HEK293T (cell line): ENCODE data around the gene HNRNPF.

Source experiments
- ARNT ChIP-seq: fragments of 450-650 bp; IDR thresholded peaks from 2 replicates; pipeline ENCODE4 v1.6.1; 2017; ENCODE audit warnings: mild to moderate bottlenecking
- BHLHE40 ChIP-seq: fragments of 450-650 bp; IDR thresholded peaks from 2 replicates; pipeline ENCODE4 v1.6.1; 2016; ENCODE audit warnings: mild to moderate bottlenecking, moderate library complexity, borderline replicate concordance
- ELF4 ChIP-seq: fragments of 450-650 bp; IDR thresholded peaks from 2 replicates; pipeline ENCODE4 v1.6.1; 2017; ENCODE audit warnings: antibody characterized with exemption
- FOXK2 ChIP-seq: fragments of 450-650 bp; IDR thresholded peaks from 2 replicates; pipeline ENCODE4 v1.6.1; 2016; ENCODE audit warnings: mild to moderate bottlenecking
- FOXM1 ChIP-seq: fragments of 450-650 bp; IDR thresholded peaks from 2 replicates; pipeline ENCODE4 v1.6.1; 2017; ENCODE audit warnings: mild to moderate bottlenecking, borderline replicate concordance
- HDGF ChIP-seq: fragments of 450-650 bp; IDR thresholded peaks from 2 replicates; pipeline ENCODE4 v1.6.1; 2017; ENCODE audit warnings: antibody characterized with exemption, borderline replicate concordance
- NFRKB ChIP-seq: fragments of 450-650 bp; IDR thresholded peaks from 2 replicates; pipeline ENCODE4 v1.6.1; 2016; ENCODE audit warnings: mild to moderate bottlenecking, moderate library complexity
- SP1 ChIP-seq: fragments of 450-650 bp; IDR thresholded peaks from 2 replicates; pipeline ENCODE4 v1.6.1; 2017
- SUZ12 ChIP-seq: fragments of 450-650 bp; IDR thresholded peaks from 2 replicates; pipeline ENCODE4 v1.6.1; 2016; ENCODE audit warnings: mild to moderate bottlenecking
- TARDBP ChIP-seq: fragments of 450-650 bp; IDR thresholded peaks from 2 replicates; pipeline ENCODE4 v1.6.1; 2016

- TF ChIP-seq ELF4: peak; percentile 73
- TF ChIP-seq SUZ12: no peak
- TF ChIP-seq TARDBP: no peak
- TF ChIP-seq BHLHE40: no peak
- no peak for TF ChIP-seq SP1
- TF ChIP-seq NFRKB: no peak
- TF ChIP-seq ARNT: no peak
- TF ChIP-seq FOXK2: no peak
- no peak for TF ChIP-seq FOXM1
- TF ChIP-seq HDGF: no peak
Measured at GRCh38 chr10:43396928-43397624, 11.9 kb downstream of the HNRNPF start.
